MM.1S (cell line): ENCODE data around the gene BSG.

ENCODE experiments used
- DNase-seq: peaks from one replicate; pipeline ENCODE4 v3.0.0-alpha.2; 2015
- H2AFZ ChIP-seq: fragments of 300-600 bp; sonication (generic); 2 replicates; pipeline ENCODE4 v1.6.0; 2016; ENCODE audit warnings: antibody characterized with exemption, low read length
- H3F3A ChIP-seq: fragments of 300-600 bp; sonication (generic); 2 replicates; pipeline ENCODE4 v1.6.1; 2016; ENCODE audit warnings: mild to moderate bottlenecking, antibody characterized with exemption, low read length, moderate library complexity, mixed read lengths; ENCODE audit not compliant: insufficient read depth
- H3K27ac ChIP-seq: fragments of 300-600 bp; sonication (generic); 2 replicates; pipeline ENCODE4 v1.5.1; 2016; ENCODE audit warnings: mild to moderate bottlenecking, low read length
- H3K27me3 ChIP-seq: fragments of 300-600 bp; sonication (generic); replicated peaks from 2 replicates; pipeline ENCODE4 v1.6.0; 2016; ENCODE audit warnings: low read length; ENCODE audit not compliant: insufficient read depth
- H3K36me3 ChIP-seq: fragments of 300-600 bp; sonication (generic); replicated peaks from 2 replicates; pipeline ENCODE4 v1.6.1; 2016; ENCODE audit warnings: mild to moderate bottlenecking, low read length, mixed read lengths; ENCODE audit not compliant: insufficient read depth
- H3K4me1 ChIP-seq: fragments of 300-600 bp; sonication (generic); 2 replicates; pipeline ENCODE4 v1.6.1; 2016; ENCODE audit warnings: low read length, mixed read lengths
- H3K4me2 ChIP-seq: fragments of 300-600 bp; sonication (generic); 2 replicates; pipeline ENCODE4 v1.6.0; 2016; ENCODE audit warnings: low read depth, low read length
- H3K4me3 ChIP-seq: fragments of 300-600 bp; sonication (generic); 2 replicates; pipeline ENCODE4 v1.5.1; 2016; ENCODE audit warnings: low read length, mixed read lengths
- H3K79me2 ChIP-seq: fragments of 300-600 bp; sonication (generic); 2 replicates; pipeline ENCODE4 v1.6.1; 2016; ENCODE audit warnings: mixed run types, low read length, mixed read lengths
- H3K9ac ChIP-seq: fragments of 300-600 bp; sonication (generic); 2 replicates; pipeline ENCODE4 v1.6.1; 2016; ENCODE audit warnings: low read length, mixed read lengths
- H3K9me2 ChIP-seq: fragments of 300-600 bp; sonication (generic); replicated peaks from 2 replicates; pipeline ENCODE4 v1.6.1; 2016; ENCODE audit warnings: mild to moderate bottlenecking, low read length, mixed read lengths; ENCODE audit not compliant: insufficient read depth
- H3K9me3 ChIP-seq: fragments of 300-600 bp; sonication (generic); replicated peaks from 2 replicates; pipeline ENCODE4 v1.6.1; 2016; ENCODE audit warnings: mild to moderate bottlenecking, low read length, mixed read lengths; ENCODE audit not compliant: insufficient read depth
- H4K20me1 ChIP-seq: fragments of 300-600 bp; sonication (generic); 2 replicates; pipeline ENCODE4 v1.6.1; 2016; ENCODE audit warnings: mild to moderate bottlenecking, low read length, moderate library complexity, mixed read lengths; ENCODE audit not compliant: insufficient read depth
- EZH2 ChIP-seq: fragments of 300-600 bp; sonication (generic); optimal IDR thresholded peaks from 2 replicates; pipeline ENCODE3; 2017; ENCODE audit warnings: low read depth, mild to moderate bottlenecking, antibody characterized with exemption, low read length, mixed read lengths
- EZH2phosphoT487 ChIP-seq: fragments of 300-600 bp; sonication (generic); IDR thresholded peaks from 2 replicates; pipeline ENCODE4 v1.6.1; 2018; ENCODE audit warnings: antibody characterized with exemption, low read length
- TF ChIP-seq, protein P1 (sequence below): fragments of 300-600 bp; sonication (generic); IDR thresholded peaks from 2 replicates; pipeline ENCODE4 v1.5.1; 2016; ENCODE audit warnings: antibody characterized with exemption, low read length, mixed read lengths

BSG gene

DNA sequence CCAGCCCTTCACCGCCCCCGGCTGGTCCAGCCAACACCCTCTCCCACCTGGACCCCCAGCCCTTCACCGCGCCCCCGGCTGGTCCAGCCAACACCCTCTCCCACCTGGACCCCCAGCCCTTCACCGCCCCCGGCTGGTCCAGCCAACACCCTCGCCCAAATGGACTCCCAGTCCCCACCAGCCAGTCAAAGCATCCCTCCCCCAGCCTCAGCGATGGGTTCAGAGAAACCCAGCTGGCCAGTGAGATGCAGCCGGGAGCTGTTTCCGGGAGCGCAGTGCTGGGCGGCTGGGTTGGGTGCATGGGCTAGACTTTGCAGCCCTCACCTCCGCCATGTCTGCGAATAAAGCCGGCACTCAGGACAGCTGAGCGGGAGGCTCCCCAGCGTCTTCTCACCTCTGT is 47.4 kb upstream of the BSG start:
- no peak for DNase-seq
- H3K4me2 ChIP-seq, result no peak overlapping the region
- H3K27ac ChIP-seq, result no peak overlapping the region
- TF ChIP-seq EZH2 (no peak), EZH2phosphoT487 (no peak)
- TF ChIP-seq, protein P1, sequence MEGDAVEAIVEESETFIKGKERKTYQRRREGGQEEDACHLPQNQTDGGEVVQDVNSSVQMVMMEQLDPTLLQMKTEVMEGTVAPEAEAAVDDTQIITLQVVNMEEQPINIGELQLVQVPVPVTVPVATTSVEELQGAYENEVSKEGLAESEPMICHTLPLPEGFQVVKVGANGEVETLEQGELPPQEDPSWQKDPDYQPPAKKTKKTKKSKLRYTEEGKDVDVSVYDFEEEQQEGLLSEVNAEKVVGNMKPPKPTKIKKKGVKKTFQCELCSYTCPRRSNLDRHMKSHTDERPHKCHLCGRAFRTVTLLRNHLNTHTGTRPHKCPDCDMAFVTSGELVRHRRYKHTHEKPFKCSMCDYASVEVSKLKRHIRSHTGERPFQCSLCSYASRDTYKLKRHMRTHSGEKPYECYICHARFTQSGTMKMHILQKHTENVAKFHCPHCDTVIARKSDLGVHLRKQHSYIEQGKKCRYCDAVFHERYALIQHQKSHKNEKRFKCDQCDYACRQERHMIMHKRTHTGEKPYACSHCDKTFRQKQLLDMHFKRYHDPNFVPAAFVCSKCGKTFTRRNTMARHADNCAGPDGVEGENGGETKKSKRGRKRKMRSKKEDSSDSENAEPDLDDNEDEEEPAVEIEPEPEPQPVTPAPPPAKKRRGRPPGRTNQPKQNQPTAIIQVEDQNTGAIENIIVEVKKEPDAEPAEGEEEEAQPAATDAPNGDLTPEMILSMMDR, result no peak
- H3K4me3 ChIP-seq, result no peak overlapping the region
- H4K20me1 ChIP-seq, result no peaks in the 10 kb centered on the region
- no peaks in the 10 kb centered on the region for H3K9me2 ChIP-seq
- no peaks in the 10 kb centered on the region for H3K79me2 ChIP-seq
- no peaks in the 10 kb centered on the region for H3K4me1 ChIP-seq
- H3F3A ChIP-seq, result no peaks in the 10 kb centered on the region
- no peaks in the 10 kb centered on the region for H3K9me3 ChIP-seq
- H3K36me3 ChIP-seq, result no peaks in the 10 kb centered on the region
- no peak overlapping the region for H3K9ac ChIP-seq
- H2AFZ ChIP-seq, result no peak overlapping the region
- H3K27me3 ChIP-seq, result peaks cover 67% of the 10 kb centered on the region

DNA sequence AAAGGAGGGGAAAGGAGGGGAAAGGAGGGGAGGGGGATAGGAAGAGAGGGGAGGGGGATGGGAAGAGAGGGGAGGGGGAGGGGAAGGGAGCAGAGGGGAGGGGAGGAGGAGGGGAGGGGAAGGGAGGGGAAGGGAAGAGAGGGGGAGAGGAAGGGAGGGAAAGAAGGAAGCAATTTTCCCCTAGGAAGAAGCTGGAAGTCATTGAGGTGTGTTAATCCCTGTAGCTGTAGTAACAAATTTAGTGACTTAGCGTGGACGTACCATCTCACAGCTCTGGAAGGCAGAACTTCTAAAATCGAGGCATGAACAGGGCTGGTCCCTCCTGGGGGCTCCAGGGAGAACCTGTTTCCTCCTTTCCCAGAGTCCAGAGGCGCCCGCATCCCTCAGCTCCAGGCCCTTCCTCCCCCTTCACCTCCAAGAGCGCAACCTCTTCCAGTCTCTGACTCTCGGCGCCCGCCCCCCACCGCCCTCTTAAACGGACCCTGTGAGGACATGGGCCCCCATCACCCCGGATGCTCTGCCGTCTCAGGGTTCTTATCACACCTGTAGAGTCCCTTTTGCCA is 46.5 kb upstream of the BSG start:
- no peaks in the 10 kb centered on the region for H3K79me2 ChIP-seq
- no peaks in the 10 kb centered on the region for H3K9me2 ChIP-seq
- no peaks in the 10 kb centered on the region for H3K4me1 ChIP-seq

DNA sequence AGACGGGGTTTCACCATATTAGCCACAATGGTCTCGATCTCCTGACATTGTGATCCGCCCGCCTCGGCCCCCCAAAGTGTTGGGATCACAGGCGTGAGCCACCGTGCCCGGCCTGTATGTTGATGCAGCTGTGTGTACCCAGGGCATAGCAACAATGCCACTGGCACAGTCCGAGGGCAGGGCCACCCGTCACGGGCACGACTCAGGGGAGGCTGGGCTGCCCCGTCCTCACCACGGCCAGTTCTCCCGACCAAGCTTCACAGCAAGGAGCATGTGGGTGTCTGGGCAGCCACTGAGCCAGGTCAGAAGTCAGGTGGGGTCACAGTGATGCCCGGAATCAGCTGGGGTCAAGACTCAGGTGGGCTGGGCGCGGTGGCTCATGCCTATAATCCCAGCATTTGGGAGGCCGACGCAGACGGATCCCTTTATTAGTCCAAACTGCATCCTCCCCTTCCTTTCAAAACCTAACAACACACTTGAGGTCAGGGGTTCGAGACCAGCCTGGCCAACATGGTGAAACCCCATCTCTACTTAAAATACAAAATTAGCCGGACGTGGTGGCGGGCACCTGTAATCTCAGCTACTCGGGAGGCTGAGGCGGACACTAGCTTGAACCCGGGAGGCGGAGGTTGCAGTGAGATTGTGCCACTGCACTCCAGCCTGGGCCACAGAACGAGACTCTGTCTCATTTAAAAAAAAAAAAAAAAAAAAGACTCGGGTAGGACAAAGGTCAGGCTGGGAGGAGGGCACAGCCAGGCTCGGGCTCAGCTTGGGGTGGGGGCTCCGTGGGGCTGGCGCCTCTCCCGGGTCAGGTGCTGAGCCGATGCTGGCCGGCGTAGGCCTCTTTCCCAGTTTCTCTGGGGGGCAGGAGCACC is 42.0 kb upstream of the BSG start:
- H3K27ac ChIP-seq, result no peak overlapping the region
- H3K4me2 ChIP-seq, result peak overlapping the region; percentile 99

More for the DNA sequence above, 46.5 kb upstream of the BSG start:
- Histone ChIP-seq H2AFZ (no peak overlapping the region), H3K9ac (no peak overlapping the region), H4K20me1 (no peaks in the 10 kb centered on the region), H3K27ac (no peak overlapping the region), H3K9me3 (no peaks in the 10 kb centered on the region), H3K4me3 (no peak overlapping the region), H3K27me3 (peaks cover 63% of the 10 kb centered on the region), H3K4me2 (no peak overlapping the region), H3K36me3 (no peaks in the 10 kb centered on the region), H3F3A (no peaks in the 10 kb centered on the region)
- no peak for DNase-seq
- TF ChIP-seq EZH2, result no peak
- TF ChIP-seq, protein P1, result no peak
- TF ChIP-seq EZH2phosphoT487, result no peak

More for the DNA sequence above, 42.0 kb upstream of the BSG start:
- H3K36me3 ChIP-seq, result no peaks in the 10 kb centered on the region
- H3K4me1 ChIP-seq, result peaks cover 7% of the 10 kb centered on the region
- H4K20me1 ChIP-seq, result no peaks in the 10 kb centered on the region
- no peak for TF ChIP-seq EZH2phosphoT487
- TF ChIP-seq, protein P1, result no peak
- no peak for TF ChIP-seq EZH2
- DNase-seq, result no peak
- H3K9me2 ChIP-seq, result no peaks in the 10 kb centered on the region
- H3K79me2 ChIP-seq, result peaks cover 34% of the 10 kb centered on the region
- peaks cover 38% of the 10 kb centered on the region for H3K27me3 ChIP-seq
- no peaks in the 10 kb centered on the region for H3F3A ChIP-seq
- peak overlapping the region; percentile 89 for H2AFZ ChIP-seq
- peak overlapping the region; percentile 70; the same call in 1 of the 2 replicates for H3K9ac ChIP-seq
- H3K4me3 ChIP-seq, result peak overlapping the region; percentile 90
- no peaks in the 10 kb centered on the region for H3K9me3 ChIP-seq
